ENCODE results near the gene KRTAP20-4.

Gene KRTAP20-4

GRCh38 chr21:30620522-30620921, at the start of gene KRTAP20-4:
TSS of gene KRTAP20-4 (plus strand) at chr21:30620627.
- DNase-seq: no peak

GRCh38 chr21:30577766-30578165, 42.7 kb upstream of the KRTAP20-4 start:
- no peak for DNase-seq

DNA sequence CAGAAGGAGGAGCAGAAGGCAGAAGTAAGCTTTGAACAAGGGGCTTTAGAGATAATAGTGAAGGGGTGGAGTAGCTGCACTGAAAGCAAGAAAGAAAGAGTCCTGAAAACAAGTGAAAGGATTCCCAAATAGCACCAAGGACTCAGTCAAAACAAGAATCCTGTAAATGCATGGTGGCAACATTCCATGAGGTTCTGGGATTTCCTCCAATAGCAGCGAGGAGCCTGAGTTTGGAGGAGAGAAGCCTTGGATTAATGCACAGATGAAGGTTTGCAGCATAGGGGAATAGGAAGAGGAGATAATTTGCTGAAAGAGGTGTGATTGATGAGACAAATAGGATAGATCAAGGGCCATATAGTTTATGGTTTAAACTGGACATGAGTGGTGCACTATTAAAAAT, 41.1 kb upstream of the KRTAP20-4 start:
- no peak for DNase-seq

DNA sequence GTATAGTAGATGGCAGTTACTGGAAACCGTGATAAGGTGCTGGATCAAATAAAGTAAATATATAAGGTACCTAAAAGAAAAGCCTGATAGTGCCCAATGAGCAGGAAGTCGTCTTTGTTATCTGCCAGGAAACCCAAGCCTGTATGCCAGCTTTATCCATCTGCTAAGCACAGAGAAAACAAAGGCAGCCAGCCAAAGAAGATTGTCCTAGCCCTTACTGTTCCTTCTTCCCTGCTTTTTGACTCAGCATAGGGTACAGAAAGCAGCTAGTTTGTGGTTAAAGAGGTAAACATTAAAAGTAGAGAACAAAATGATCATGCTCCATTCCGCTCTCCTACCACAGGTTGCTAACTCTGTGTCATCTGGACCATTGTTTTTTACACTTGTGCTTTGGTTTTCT, 40.3 kb upstream of the KRTAP20-4 start:
- DNase-seq: no peak

- peak; percentile 31 for DNase-seq
These were observed 37.6 kb upstream of the KRTAP20-4 start for GRCh38 chr21:30582870-30583269.

- DNase-seq: no peak
These were observed 30.1 kb upstream of the KRTAP20-4 start, which contains the start of gene KRTAP22-2 for GRCh38 chr21:30590297-30590696. TSS of gene KRTAP22-2 (minus strand) at chr21:30590397.

- no peak for DNase-seq
These were observed 28.3 kb upstream of the KRTAP20-4 start, which contains the start of gene KRTAP6-3 for GRCh38 chr21:30592140-30592539. TSS of gene KRTAP6-3 (plus strand) at chr21:30592440. CDS start at chr21:30592446, 6 bp downstream.

- no peak for DNase-seq
These were observed 21.6 kb upstream of the KRTAP20-4 start, which contains the start of gene KRTAP6-2 for GRCh38 chr21:30598802-30599201. TSS of gene KRTAP6-2 (minus strand) at chr21:30598902. CDS start at chr21:30598874, 28 bp downstream.

- no peak for DNase-seq
These were observed 19.6 kb upstream of the KRTAP20-4 start, which contains the start of gene KRTAP22-1 for GRCh38 chr21:30600787-30601186. TSS of gene KRTAP22-1 (plus strand) at chr21:30601087.

DNA sequence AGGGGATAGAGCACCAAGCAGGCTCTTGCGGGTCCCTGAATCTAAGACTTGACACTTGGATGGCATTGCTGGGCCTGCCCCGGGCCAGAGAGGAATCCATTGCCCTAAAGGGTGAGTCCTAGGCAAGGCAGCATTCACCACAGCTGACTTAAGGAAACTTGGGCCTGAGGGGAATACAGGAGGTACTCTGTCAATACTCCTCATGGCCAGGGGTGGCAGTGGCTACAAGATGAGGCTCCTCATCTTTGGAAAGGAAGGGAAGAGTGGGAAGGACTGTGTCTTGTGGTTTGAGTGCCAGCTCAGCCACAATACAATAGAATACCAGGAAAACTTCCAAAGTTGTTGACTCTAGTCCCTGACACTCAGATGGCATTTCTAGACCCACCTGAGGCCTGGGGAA, 14.5 kb upstream of the KRTAP20-4 start:
- no peak for DNase-seq

- DNase-seq: no peak
These were observed 8.3 kb upstream of the KRTAP20-4 start for GRCh38 chr21:30612132-30612531.

GRCh38 chr21:30613836-30614235, 6.6 kb upstream of the KRTAP20-4 start, which contains the start of gene KRTAP6-1:
TSS of gene KRTAP6-1 (minus strand) at chr21:30613930. CDS start at chr21:30613904, 26 bp downstream.
- no peak for DNase-seq

DNA sequence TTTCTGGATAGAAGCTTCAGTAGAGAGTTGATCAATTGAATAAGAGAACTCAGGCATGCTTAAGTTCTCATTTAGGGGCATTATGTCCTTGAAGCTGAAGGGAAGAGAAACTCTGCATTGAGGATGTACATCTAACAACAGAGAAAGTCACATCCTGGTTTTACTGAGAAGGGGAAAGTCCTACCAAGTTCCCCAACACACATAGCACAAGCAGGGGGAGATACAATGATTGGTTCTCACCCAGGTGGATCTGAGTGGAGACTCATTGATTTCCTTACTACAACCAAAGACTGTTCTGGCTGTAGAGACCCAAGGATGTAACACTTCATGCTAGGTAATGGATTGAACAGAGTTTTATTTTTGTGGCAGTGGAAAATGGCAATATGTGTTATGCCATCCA, 5.2 kb upstream of the KRTAP20-4 start:
- DNase-seq: no peak

- no peak for DNase-seq
These were observed 4.3 kb upstream of the KRTAP20-4 start, which contains the start of gene KRTAP20-1 for GRCh38 chr21:30616125-30616524. TSS of gene KRTAP20-1 (plus strand) at chr21:30616425. CDS start at chr21:30616455, 30 bp downstream.

- no peak for DNase-seq
These were observed 347 bp upstream of the KRTAP20-4 start for GRCh38 chr21:30620080-30620479.

GRCh38 chr21:30623362-30623761, 2.9 kb downstream of the KRTAP20-4 start:
- no peak for DNase-seq

DNA sequence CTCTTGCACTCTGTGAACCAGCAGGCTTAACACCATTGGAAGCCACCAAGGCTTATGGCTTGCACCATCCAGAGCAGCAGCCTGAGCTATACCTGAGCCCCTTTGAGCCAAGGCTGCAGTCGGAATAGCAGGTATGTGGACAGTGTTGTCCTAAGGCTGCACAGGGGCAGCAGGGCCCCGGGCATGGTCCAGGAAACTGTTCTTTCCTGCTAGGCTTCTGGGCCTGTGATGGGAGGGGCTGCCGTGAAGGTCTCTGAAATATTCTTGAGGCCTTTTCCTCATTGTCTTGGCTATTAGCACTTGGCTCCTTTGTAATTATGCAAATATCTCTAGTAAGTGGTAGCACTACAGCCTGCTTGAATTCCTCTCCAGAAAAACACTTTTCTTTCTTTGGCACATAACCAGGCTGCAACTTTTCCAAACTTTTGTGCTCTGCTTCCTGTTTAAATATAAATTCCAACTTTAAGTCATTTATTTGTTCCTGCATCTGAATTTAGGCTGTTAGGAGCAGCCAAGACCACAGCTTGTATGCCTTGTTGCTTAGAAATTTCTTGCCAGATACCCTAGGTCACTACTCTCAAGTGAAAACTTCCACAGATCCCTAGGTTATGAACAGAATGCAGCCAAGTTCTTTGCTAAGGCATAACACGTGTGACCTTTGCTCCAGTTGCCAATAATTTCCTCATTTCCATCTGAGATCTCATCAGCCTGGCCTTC, 5.2 kb downstream of the KRTAP20-4 start:
- no peak for DNase-seq

GRCh38 chr21:30628109-30628508, 7.7 kb downstream of the KRTAP20-4 start:
- no peak for DNase-seq

DNA sequence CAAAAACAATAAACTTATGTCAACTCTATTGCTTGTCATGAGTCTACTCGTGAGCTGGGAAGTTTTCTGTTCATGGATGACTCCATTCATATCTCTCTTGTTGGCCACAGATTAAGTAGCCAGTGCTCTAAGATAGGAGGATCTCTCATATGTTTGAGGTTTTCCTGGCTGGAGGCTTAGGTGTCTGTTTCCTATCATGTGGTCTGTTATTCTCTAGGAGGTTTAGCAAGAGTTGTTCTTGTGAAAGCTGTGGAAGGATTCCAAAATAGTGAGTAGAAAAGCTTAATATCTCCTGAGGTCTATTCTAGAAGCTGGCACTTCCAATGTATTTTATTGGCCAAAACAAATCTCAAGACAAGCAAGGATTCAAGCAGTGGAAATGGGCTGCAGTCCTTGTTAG, 8.8 kb downstream of the KRTAP20-4 start:
- DNase-seq: no peak

- DNase-seq: no peak
These were observed 14.5 kb downstream of the KRTAP20-4 start, which contains the start of gene KRTAP20-2 for GRCh38 chr21:30634906-30635305. TSS of gene KRTAP20-2 (plus strand) at chr21:30635206. CDS start at chr21:30635264, 58 bp downstream.

DNA sequence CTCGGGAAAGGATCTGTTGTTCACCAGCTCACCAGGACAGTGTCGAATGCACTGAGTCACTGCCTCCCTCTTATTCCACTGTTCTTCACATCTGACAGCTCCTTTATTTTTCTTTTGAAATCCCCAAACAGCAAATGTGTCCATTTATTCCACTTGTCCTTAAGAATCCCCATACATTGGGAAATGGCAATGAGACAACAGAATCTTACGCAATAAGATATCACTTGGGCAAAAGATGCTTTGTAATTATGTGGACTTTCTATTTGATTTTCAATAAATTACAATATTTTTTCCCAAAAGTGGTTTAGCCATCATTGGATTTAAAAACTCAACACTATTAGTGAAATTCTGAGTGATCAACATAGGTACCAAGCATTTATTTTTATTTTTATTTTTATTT, 18.3 kb downstream of the KRTAP20-4 start:
- DNase-seq: no peak

DNA sequence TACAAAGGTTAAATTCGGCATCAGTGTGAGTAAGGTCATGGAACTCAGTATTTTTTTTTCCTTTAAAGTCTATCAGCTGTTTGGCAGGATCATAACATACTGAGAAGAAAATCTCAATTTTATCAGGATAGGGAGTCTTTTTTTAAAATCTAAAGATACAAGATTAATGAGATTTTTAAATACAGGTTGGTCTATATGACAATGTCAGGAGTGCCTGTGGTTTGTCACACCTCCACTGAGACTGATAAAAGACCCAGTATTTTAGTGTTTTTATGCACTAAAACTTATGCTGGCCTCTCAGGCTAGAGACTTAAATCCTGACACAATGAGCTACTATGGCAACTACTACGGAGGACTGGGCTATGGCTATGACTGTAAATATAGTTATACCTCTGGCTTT, 22.1 kb downstream of the KRTAP20-4 start, which contains the start of gene KRTAP20-3:
Gene KRTAP20-3 (plus strand): TSS at position 301 of the 400 bp plus-strand sequence.
- no peak for DNase-seq

DNA sequence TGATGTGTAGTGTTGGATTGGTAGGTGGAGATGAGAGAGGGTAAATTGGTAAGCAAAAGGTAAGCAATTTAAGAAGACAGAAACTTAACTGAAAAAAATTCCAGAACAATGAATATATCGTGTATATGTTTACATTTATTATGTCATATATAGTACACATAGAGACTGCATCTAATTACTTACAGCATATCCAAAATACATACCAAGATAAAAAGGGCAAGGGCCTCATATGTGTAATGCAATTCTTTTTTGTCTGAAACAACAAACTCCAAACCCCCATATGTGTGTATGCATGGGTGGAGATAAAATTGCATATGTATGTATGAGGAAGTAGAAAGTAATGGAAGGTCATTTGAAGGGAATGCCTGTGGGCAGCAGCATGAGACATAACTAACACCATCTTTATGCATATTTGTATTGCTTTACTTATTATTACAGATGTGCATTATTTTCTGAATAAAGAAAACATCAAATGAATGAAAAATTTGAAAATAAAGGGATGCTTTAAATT, 26.5 kb downstream of the KRTAP20-4 start:
- no peak for DNase-seq

DNA sequence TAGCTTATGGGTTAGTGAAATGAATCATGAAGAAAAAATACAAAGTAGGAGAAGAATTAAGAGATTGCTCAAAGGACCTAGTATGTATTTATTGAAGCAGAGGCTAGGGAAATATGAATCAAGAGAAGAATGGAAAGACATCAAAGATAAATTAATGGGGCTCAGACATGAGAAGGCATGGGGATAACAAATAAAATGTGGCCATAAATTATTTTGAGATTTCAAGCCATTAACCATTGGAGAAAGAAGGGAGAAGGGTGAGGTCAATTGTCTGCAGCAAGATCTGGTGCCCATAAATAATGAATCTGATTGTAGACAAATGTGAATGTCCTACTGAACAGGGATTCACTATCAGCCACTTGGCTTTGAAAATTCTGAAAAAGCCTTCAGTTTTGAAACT, 32.5 kb downstream of the KRTAP20-4 start:
- DNase-seq: no peak
